Right lobe of liver (tissue), 4 donors: ENCODE data around the gene LTBP3.

Source experiments
- POLR2A ChIP-seq: fragments of 450-650 bp; IDR thresholded peaks from one replicate; pipeline ENCODE4 v1.6.1; 2017; ENCODE audit warnings: antibody characterized with exemption, mild to moderate bottlenecking
- TF ChIP-seq, protein P1 (sequence below), 4 donors: fragments of 200-600 bp in 3 of 4; fragments of 450-650 bp in 1 of 4; IDR thresholded peaks; one replicate each; pipeline versions ENCODE4 v1.5.1 to v1.8.0; 2016 to 2022; ENCODE audit warnings: antibody characterized with exemption in 4 of 4, mild to moderate bottlenecking in 2 of 4
- donor health status: DM: no; HTN: no; CAD: no.
- donor health status: DM: no; HTN: no; CAD: no.
- donor health status: DM: no; HTN: yes; CAD: no.

DNA sequence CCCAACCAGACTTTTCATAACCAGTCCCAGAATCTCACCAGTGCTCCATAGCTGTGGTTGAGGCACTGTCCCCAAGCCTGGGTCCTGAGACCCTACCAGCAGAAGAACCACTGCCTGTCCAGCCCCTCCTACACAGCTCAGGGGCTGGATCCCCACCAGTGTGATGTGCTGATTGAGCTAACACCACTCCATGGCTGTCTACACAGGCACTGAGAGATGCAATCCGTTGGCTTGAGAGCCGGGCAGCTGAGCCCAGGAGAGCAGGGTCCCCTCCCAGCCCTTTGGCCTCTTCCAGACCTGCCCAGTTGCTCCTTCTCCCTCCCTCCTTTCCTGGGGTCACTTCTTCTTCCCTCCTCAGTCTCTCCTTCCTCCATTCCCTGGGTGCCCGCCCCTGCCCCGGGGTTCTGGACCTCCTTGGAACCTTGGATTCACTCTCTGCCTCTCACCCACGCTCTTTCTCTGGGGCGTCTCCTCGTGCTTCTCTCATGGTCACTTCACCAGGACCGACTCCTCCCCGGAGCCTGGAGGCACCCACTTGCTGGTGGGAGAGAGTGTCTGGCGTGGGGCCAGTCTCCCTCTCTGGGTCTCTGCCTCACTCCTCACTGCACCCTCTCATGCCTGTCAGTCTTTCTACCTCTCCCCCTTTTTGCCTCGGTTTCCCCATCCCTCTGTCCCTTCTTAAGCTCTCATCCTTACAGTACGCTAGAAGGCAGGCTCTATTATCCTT lies 34.0 kb downstream of the LTBP3 start:
- TF ChIP-seq, protein P1, sequence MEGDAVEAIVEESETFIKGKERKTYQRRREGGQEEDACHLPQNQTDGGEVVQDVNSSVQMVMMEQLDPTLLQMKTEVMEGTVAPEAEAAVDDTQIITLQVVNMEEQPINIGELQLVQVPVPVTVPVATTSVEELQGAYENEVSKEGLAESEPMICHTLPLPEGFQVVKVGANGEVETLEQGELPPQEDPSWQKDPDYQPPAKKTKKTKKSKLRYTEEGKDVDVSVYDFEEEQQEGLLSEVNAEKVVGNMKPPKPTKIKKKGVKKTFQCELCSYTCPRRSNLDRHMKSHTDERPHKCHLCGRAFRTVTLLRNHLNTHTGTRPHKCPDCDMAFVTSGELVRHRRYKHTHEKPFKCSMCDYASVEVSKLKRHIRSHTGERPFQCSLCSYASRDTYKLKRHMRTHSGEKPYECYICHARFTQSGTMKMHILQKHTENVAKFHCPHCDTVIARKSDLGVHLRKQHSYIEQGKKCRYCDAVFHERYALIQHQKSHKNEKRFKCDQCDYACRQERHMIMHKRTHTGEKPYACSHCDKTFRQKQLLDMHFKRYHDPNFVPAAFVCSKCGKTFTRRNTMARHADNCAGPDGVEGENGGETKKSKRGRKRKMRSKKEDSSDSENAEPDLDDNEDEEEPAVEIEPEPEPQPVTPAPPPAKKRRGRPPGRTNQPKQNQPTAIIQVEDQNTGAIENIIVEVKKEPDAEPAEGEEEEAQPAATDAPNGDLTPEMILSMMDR (IDR thresholded peaks at IDR 0.05), result no peak
- TF ChIP-seq POLR2A, result no peak
